DND-41 (cell line): ENCODE results near the gene USP22.

Source experiments
- ATAC-seq: fragments of 200-7000 bp; cut with Tn5 transposase; 3 replicates; pipeline ENCODE4 v1.9.1; 2021; ENCODE audit warnings: low read depth; ENCODE audit not compliant: insufficient read depth
- DNase-seq: peaks from one replicate; pipeline ENCODE4 v3.0.0-alpha.2; 2020
- H2AFZ ChIP-seq: 2 replicates; pipeline ENCODE4 v1.6.0; 2012; ENCODE audit warnings: low read depth, low read length
- H3K27ac ChIP-seq: 2 replicates; pipeline ENCODE4 v1.5.1; 2012; ENCODE audit warnings: low read length, inconsistent platforms
- H3K27me3 ChIP-seq: fragments of 200-600 bp; sonication (generic); 2 replicates; pipeline ENCODE4 v1.6.0; 2012; ENCODE audit warnings: low read length, mild to moderate bottlenecking, inconsistent platforms; ENCODE audit not compliant: insufficient read depth, poor library complexity
- H3K36me3 ChIP-seq: 2 replicates; pipeline ENCODE4 v1.5.1; 2012; ENCODE audit warnings: low read length, inconsistent platforms; ENCODE audit not compliant: insufficient read depth
- H3K4me1 ChIP-seq: 2 replicates; pipeline ENCODE4 v1.5.1; 2012; ENCODE audit warnings: mild to moderate bottlenecking, low read length; ENCODE audit not compliant: insufficient read depth
- H3K4me2 ChIP-seq: 2 replicates; pipeline ENCODE4 v1.6.0; 2012; ENCODE audit warnings: mild to moderate bottlenecking, moderate library complexity, low read length, inconsistent platforms; ENCODE audit not compliant: insufficient read depth
- H3K4me3 ChIP-seq, 2 experiments: fragments of 200-600 bp in 1 of 2; shearing (Covaris generic) in 1 of 2; 2 replicates each; pipeline ENCODE4 v1.5.1; 2012 to 2016; ENCODE audit warnings: inconsistent platforms in 2 of 2, low read length in 2 of 2, mild to moderate bottlenecking in 2 of 2, low read depth in 1 of 2, moderate library complexity in 1 of 2
- H3K79me2 ChIP-seq: 2 replicates; pipeline ENCODE4 v1.6.0; 2012; ENCODE audit warnings: low read length, inconsistent platforms; ENCODE audit not compliant: insufficient read depth
- H3K9ac ChIP-seq: 2 replicates; pipeline ENCODE4 v1.6.0; 2012; ENCODE audit warnings: low read depth, mild to moderate bottlenecking, inconsistent platforms, low read length, moderate library complexity
- H3K9me3 ChIP-seq: 2 replicates; pipeline ENCODE4 v1.5.1; 2012; ENCODE audit warnings: low read length, moderate library complexity, mild to moderate bottlenecking, inconsistent platforms; ENCODE audit not compliant: insufficient read depth, severe bottlenecking
- H4K20me1 ChIP-seq: 2 replicates; pipeline ENCODE4 v1.6.0; 2012; ENCODE audit warnings: low read length; ENCODE audit not compliant: insufficient read depth
- EZH2 ChIP-seq: IDR thresholded peaks from 3 replicates; pipeline ENCODE4 v1.6.1; 2012; ENCODE audit warnings: borderline replicate concordance, low read depth, mild to moderate bottlenecking, moderate library complexity, low read length, inconsistent platforms; ENCODE audit not compliant: severe bottlenecking
- TF ChIP-seq, protein P1 (sequence below): IDR thresholded peaks from 2 replicates; pipeline ENCODE4 v1.5.1; 2012; ENCODE audit warnings: borderline replicate concordance, low read length, moderate library complexity, mild to moderate bottlenecking; ENCODE audit not compliant: poor library complexity, severe bottlenecking; ENCODE audit errors: extremely low read depth

Gene USP22

DNA sequence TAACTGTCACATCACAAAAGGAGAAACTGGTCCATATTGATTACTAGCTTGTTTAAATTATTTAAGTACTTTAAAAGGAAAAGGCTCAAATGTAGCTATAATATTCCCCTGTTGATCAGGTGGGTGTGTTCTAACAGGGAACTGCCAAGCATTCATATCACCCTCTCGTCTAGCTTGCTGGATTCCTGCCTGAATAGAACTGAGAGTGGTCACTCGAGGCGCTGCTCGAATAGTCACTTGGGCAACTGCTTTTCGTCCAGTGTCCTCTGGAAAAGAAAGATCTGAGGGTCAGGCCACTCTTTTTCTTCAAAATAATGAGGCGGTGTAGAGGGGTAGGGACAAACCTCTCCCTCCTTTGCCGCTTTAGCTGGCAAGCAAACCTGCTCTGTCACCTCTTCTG is 36.4 kb upstream of the USP22 start:
- H3K4me3 ChIP-seq: no peak overlapping the region
- DNase-seq (no peak), ATAC-seq (no peak)
- no peak for TF ChIP-seq EZH2
- TF ChIP-seq, protein P1, sequence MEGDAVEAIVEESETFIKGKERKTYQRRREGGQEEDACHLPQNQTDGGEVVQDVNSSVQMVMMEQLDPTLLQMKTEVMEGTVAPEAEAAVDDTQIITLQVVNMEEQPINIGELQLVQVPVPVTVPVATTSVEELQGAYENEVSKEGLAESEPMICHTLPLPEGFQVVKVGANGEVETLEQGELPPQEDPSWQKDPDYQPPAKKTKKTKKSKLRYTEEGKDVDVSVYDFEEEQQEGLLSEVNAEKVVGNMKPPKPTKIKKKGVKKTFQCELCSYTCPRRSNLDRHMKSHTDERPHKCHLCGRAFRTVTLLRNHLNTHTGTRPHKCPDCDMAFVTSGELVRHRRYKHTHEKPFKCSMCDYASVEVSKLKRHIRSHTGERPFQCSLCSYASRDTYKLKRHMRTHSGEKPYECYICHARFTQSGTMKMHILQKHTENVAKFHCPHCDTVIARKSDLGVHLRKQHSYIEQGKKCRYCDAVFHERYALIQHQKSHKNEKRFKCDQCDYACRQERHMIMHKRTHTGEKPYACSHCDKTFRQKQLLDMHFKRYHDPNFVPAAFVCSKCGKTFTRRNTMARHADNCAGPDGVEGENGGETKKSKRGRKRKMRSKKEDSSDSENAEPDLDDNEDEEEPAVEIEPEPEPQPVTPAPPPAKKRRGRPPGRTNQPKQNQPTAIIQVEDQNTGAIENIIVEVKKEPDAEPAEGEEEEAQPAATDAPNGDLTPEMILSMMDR: no peak
- H3K9me3 ChIP-seq: no peaks in the 10 kb centered on the region
- H3K4me2 ChIP-seq: no peak overlapping the region
- H3K27ac ChIP-seq: no peak overlapping the region
- no peaks in the 10 kb centered on the region for H4K20me1 ChIP-seq
- H3K79me2 ChIP-seq: no peaks in the 10 kb centered on the region
- no peak overlapping the region for H3K9ac ChIP-seq
- no peaks in the 10 kb centered on the region for H3K27me3 ChIP-seq
- H3K36me3 ChIP-seq: no peaks in the 10 kb centered on the region
- H2AFZ ChIP-seq: no peak overlapping the region
- no peaks in the 10 kb centered on the region for H3K4me1 ChIP-seq

DNA sequence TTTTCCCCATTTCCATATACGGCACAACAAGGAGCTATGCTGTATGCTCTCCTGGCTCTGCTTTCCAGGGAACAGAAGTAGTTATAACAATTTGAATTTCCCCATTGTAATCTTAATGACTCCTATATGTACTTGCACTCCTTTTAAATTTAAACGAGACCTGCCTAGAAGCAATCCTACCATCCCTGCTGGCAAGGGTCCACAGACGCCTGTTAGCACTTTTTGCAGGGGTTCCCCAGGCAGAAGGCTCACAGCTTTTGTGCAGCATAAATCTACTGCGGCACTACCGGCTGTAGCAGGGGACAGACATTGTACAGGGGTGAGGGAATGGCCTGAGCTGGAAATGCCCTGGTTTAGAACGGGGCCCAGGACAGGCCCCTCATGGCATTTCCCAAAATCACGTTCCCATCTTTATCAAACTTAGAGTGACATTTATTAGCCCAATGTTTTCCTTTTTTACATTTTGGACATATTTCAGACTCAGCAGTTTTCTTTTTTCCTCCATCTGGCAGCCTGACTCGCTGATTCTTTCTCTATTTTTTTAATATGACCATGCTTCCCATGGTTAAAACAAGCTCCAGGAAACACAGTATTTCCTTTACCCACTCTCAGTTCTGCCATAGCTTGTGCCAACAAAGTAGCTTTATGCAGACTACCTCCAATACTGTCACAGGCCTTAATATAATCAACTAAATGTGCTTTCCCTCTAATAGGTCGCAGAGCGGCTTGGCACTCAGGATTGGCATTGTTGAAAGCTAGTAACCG is 35.4 kb upstream of the USP22 start:
- no peak overlapping the region for H3K4me2 ChIP-seq
- no peak for TF ChIP-seq EZH2
- TF ChIP-seq, protein P1: no peak
- no peak overlapping the region for H3K4me3 ChIP-seq

DNA sequence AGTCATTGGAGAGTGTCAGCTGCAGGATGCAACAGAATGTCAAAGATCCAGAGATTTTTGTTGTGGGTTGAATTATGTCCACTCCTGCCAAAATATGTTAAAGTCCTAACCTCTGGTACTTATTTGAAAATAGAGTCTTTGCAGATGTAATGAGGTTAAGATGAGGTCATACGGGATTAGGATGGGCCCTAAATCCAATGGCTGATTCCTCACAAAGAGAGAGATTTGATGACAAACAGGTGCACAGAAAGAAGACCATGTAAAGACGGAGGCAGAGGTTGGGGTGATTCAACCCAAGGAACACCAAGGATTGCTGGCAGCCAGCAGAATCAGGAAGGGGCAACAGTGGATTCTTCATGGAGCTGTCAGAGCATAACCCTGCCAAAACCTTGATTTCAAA is 34.5 kb upstream of the USP22 start:
- H3K9ac ChIP-seq: no peak overlapping the region

More for the DNA sequence above, 35.4 kb upstream of the USP22 start:
- no peaks in the 10 kb centered on the region for H3K79me2 ChIP-seq
- no peak overlapping the region for H3K9ac ChIP-seq
- no peaks in the 10 kb centered on the region for H3K9me3 ChIP-seq
- no peak for ATAC-seq
- no peaks in the 10 kb centered on the region for H4K20me1 ChIP-seq
- no peaks in the 10 kb centered on the region for H3K36me3 ChIP-seq
- H3K4me1 ChIP-seq: no peaks in the 10 kb centered on the region
- H3K27me3 ChIP-seq: no peaks in the 10 kb centered on the region
- no peak overlapping the region for H2AFZ ChIP-seq
- no peak overlapping the region for H3K27ac ChIP-seq
- DNase-seq: no peak

More for the DNA sequence above, 34.5 kb upstream of the USP22 start:
- ATAC-seq: no peak
- Histone ChIP-seq H2AFZ (no peak overlapping the region), H3K27me3 (no peaks in the 10 kb centered on the region), H3K79me2 (no peaks in the 10 kb centered on the region), H4K20me1 (no peaks in the 10 kb centered on the region), H3K27ac (no peak overlapping the region), H3K36me3 (no peaks in the 10 kb centered on the region), H3K9me3 (no peaks in the 10 kb centered on the region), H3K4me3 (no peak overlapping the region), H3K4me1 (no peaks in the 10 kb centered on the region), H3K4me2 (no peak overlapping the region)
- DNase-seq: no peak
- TF ChIP-seq EZH2: no peak
- TF ChIP-seq, protein P1: no peak
